ENCODE data around the gene SCLY. TPM values are rescaled to one million over a fixed set of nuclear protein-coding genes. Genes with fewer than 3 reads are reported as not detected.

The SCLY gene
- total RNA-seq, 1 donor from 2014 or later, result 49.2 TPM

- TF ChIP-seq CTCF (IDR thresholded peaks at IDR 0.05; ENCODE audit: unreplicated experiment), result no peak
- no peak overlapping the region for H3K27ac Mint-ChIP-seq
Observed at GRCh38 chr2:238119756-238120462, 59.1 kb downstream of the SCLY start.

GRCh38 chr2:238120463-238121298 is 59.9 kb downstream of the SCLY start:
- Mint-ChIP-seq H3K27me3 (peaks cover 12% of the 10 kb centered on the region), H3K36me3 (ENCODE audit: insufficient read depth) (no peaks in the 10 kb centered on the region), H3K4me3 (ENCODE audit: low read depth) (no peak overlapping the region), H3K9me3 (ENCODE audit: low read depth) (no peaks in the 10 kb centered on the region), H3K27ac (no peak overlapping the region), H3K4me1 (ENCODE audit: low read depth) (no peaks in the 10 kb centered on the region)
- DNase-seq (ENCODE audit: low spot score, unreplicated experiment), result no peak
- TF ChIP-seq CTCF (IDR thresholded peaks at IDR 0.05; ENCODE audit: unreplicated experiment), result peak; percentile 39

More at GRCh38 chr2:238119756-238120462, 59.1 kb downstream of the SCLY start:
- no peaks in the 10 kb centered on the region for H3K4me1 Mint-ChIP-seq (ENCODE audit: low read depth)
- H3K36me3 Mint-ChIP-seq (ENCODE audit: insufficient read depth), result no peaks in the 10 kb centered on the region
- DNase-seq (ENCODE audit: low spot score, unreplicated experiment), result no peak
- peaks cover 12% of the 10 kb centered on the region for H3K27me3 Mint-ChIP-seq
- no peak overlapping the region for H3K4me3 Mint-ChIP-seq (ENCODE audit: low read depth)
- H3K9me3 Mint-ChIP-seq (ENCODE audit: low read depth), result no peaks in the 10 kb centered on the region

- Mint-ChIP-seq H3K27ac (no peak overlapping the region), H3K4me3 (ENCODE audit: low read depth) (no peak overlapping the region), H3K9me3 (ENCODE audit: low read depth) (no peaks in the 10 kb centered on the region), H3K36me3 (ENCODE audit: insufficient read depth) (no peaks in the 10 kb centered on the region), H3K4me1 (ENCODE audit: low read depth) (no peaks in the 10 kb centered on the region), H3K27me3 (peaks cover 12% of the 10 kb centered on the region)
- no peak for DNase-seq (ENCODE audit: low spot score, unreplicated experiment)
- TF ChIP-seq CTCF (IDR thresholded peaks at IDR 0.05; ENCODE audit: unreplicated experiment), result no peak
Observed at GRCh38 chr2:238121511-238122286, 60.9 kb downstream of the SCLY start.

- H3K4me1 Mint-ChIP-seq (ENCODE audit: low read depth), result no peaks in the 10 kb centered on the region
- H3K27ac Mint-ChIP-seq, result no peak overlapping the region
- no peaks in the 10 kb centered on the region for H3K9me3 Mint-ChIP-seq (ENCODE audit: low read depth)
- TF ChIP-seq CTCF (IDR thresholded peaks at IDR 0.05; ENCODE audit: unreplicated experiment), result no peak
- no peak for DNase-seq (ENCODE audit: low spot score, unreplicated experiment)
- no peaks in the 10 kb centered on the region for H3K36me3 Mint-ChIP-seq (ENCODE audit: insufficient read depth)
- H3K27me3 Mint-ChIP-seq, result peaks cover 8% of the 10 kb centered on the region
- no peak overlapping the region for H3K4me3 Mint-ChIP-seq (ENCODE audit: low read depth)
Observed at GRCh38 chr2:238122287-238123217, 61.8 kb downstream of the SCLY start.

Data from progenitor cell of endocrine pancreas (in vitro differentiated cells).